Fibroblast of lung (primary cell): ENCODE data around the gene CALCR.

Experiments used
- CTCF ChIP-seq, 2 donors: IDR thresholded peaks in 1 of 2; conservative IDR thresholded peaks in 1 of 2; 1 replicate in 1 of 2; 2 replicates in 1 of 2; pipeline ENCODE4 v1.5.1; 2011 to 2012; ENCODE audit warnings: low read length in 2 of 2, control low read depth in 1 of 2, inconsistent platforms in 1 of 2, low read depth in 1 of 2, mild to moderate bottlenecking in 1 of 2
- EZH2 ChIP-seq: IDR thresholded peaks from 2 replicates; pipeline ENCODE4 v1.5.1; 2012; ENCODE audit warnings: low read length, control low read depth, mild to moderate bottlenecking; ENCODE audit errors: missing control alignments

GRCh38 chr7:93399642-93400041 is 174.9 kb downstream of the CALCR start:
- TF ChIP-seq CTCF (conservative IDR thresholded peaks at IDR 0.05 in 1 of 2, IDR thresholded peaks at IDR 0.05 in 1 of 2; ENCODE audit: low read depth in 1 of 2, low read length in 2 of 2) (no peak), EZH2 (no peak)
